Sigmoid colon (tissue), 4 donors: ENCODE measurements around the gene ACO2.

Source experiments
- POLR2A ChIP-seq, 2 donors: fragments of 450-650 bp; IDR thresholded peaks; one replicate each; pipeline ENCODE4 v1.6.1; 2016; ENCODE audit warnings: antibody characterized with exemption in 2 of 2, mild to moderate bottlenecking in 2 of 2, moderate library complexity in 2 of 2
- POLR2AphosphoS5 ChIP-seq, 4 donors: sonication (generic); formaldehyde crosslinking; IDR thresholded peaks; one replicate each; pipeline ENCODE4 v1.6.1; 2017; ENCODE audit warnings: antibody characterized with exemption in 4 of 4

DNA sequence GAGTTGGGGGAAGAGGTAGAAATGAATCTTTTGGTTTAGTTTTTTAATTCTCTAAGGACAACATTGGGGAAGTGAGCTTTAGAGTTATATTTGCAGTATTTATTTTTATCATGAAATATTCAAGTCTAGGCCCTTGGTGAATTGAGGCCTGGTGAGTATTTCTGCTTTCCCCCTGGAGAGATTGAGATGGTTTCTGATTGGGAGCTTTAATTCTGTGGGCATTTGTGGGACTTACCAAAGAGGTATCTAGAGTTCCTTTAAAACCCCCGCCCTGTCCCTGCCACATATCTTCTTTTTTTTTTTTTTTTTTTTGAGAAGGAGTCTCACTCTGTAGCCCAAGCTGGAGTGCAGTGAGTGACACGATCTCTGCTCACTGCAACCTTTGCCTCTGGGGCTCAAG, 9.6 kb downstream of the ACO2 start:
- no peak for TF ChIP-seq POLR2A (IDR thresholded peaks at IDR 0.05)
- no peak for TF ChIP-seq POLR2AphosphoS5 (IDR thresholded peaks at IDR 0.05)
